ENCODE data around the gene TBXA2R.
"Not testable (repeated sequence)": the region's sequence is repeated elsewhere in the genome, so short reads cannot be mapped to it uniquely, and the experiment has no call there.

Gene TBXA2R

GRCh38 chr19:3572855-3573161, 33.9 kb downstream of the TBXA2R start, which contains the start of gene HMG20B:
Gene HMG20B, plus strand, starts transcription at chr19:3572944. Its CDS starts 366 bp downstream, at chr19:3573310.
- peak within 1 kb of the TSS; percentile 79 for H3K4me3 ChIP-seq (ENCODE audit: low read depth, low read length)
- DNase-seq (ENCODE audit: low read depth) = no peak
- TF ChIP-seq CTCF (conservative IDR thresholded peaks at IDR 0.05; ENCODE audit: low read depth, low read length) = no peak

- DNase-seq (ENCODE audit: low read depth) = peak; percentile 100
- no peak for TF ChIP-seq CTCF (conservative IDR thresholded peaks at IDR 0.05; ENCODE audit: low read depth, low read length)
- peak overlapping the region; percentile 59 for H3K4me3 ChIP-seq (ENCODE audit: low read depth, low read length)
These were observed 34.4 kb downstream of the TBXA2R start for GRCh38 chr19:3572132-3572854.

- no peak overlapping the region for H3K4me3 ChIP-seq (ENCODE audit: low read depth, low read length)
- no peak for DNase-seq (ENCODE audit: low read depth)
- TF ChIP-seq CTCF (conservative IDR thresholded peaks at IDR 0.05; ENCODE audit: low read depth, low read length) = no peak
These were observed 36.1 kb downstream of the TBXA2R start for GRCh38 chr19:3570606-3571011.

- DNase-seq (ENCODE audit: low read depth); H3K4me3 ChIP-seq (ENCODE audit: low read depth, low read length): not testable (repeated sequence)
These were observed 36.6 kb downstream of the TBXA2R start for GRCh38 chr19:3570042-3570441.

GRCh38 chr19:3565139-3565538, 41.5 kb downstream of the TBXA2R start:
- peak; percentile 72 for DNase-seq (ENCODE audit: low read depth)
- H3K4me3 ChIP-seq (ENCODE audit: low read depth, low read length) = no peak overlapping the region
- no peak for TF ChIP-seq CTCF (conservative IDR thresholded peaks at IDR 0.05; ENCODE audit: low read depth, low read length)

- TF ChIP-seq CTCF (conservative IDR thresholded peaks at IDR 0.05; ENCODE audit: low read depth, low read length) = no peak
- no peak for DNase-seq (ENCODE audit: low read depth)
- no peak overlapping the region for H3K4me3 ChIP-seq (ENCODE audit: low read depth, low read length)
These were observed 42.8 kb downstream of the TBXA2R start for GRCh38 chr19:3563709-3564524.

- peak; percentile 94 for DNase-seq (ENCODE audit: low read depth)
- no peak for TF ChIP-seq CTCF (conservative IDR thresholded peaks at IDR 0.05; ENCODE audit: low read depth, low read length)
- peak within 1 kb of the TSS; percentile 88 for H3K4me3 ChIP-seq (ENCODE audit: low read depth, low read length)
These were observed 49.0 kb downstream of the TBXA2R start, which contains the start of gene MFSD12 for GRCh38 chr19:3557461-3558248. Gene MFSD12, minus strand, starts transcription at chr19:3557586. Its CDS starts 183 bp downstream, at chr19:3557403.
